Prostate gland (tissue), 2 donors: ENCODE measurements around the gene STK25.

Source experiments
- POLR2A ChIP-seq: fragments of 450-650 bp; IDR thresholded peaks from one replicate; pipeline ENCODE4 v1.6.1; 2016; ENCODE audit warnings: antibody characterized with exemption, mild to moderate bottlenecking
- TF ChIP-seq, protein P1 (sequence below), 4 experiments: fragments of 200-600 bp in 2 of 4; fragments of 450-650 bp in 2 of 4; sonication (generic) in 2 of 4; IDR thresholded peaks; 1 replicate in 3 of 4; 2 replicates in 1 of 4; pipeline ENCODE4 v1.5.1; 2016 to 2019; ENCODE audit warnings: antibody characterized with exemption in 4 of 4, mild to moderate bottlenecking in 2 of 4, moderate library complexity in 2 of 4

DNA sequence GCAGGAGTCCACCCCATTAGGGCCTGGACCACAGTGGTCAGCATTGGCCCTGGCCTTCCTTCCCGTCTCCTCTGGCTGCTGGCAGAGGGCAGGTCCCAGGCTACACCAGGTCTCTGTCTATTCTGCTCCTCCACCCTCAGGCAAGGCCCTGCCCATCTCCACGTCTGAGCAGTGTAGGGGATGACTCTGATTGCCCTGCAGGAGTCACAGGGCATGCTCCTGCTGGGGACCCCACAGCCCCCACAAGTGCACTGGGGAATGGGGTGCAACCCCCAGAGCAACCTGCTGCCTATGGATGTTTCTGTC is 40.0 kb downstream of the STK25 start:
- TF ChIP-seq, protein P1, sequence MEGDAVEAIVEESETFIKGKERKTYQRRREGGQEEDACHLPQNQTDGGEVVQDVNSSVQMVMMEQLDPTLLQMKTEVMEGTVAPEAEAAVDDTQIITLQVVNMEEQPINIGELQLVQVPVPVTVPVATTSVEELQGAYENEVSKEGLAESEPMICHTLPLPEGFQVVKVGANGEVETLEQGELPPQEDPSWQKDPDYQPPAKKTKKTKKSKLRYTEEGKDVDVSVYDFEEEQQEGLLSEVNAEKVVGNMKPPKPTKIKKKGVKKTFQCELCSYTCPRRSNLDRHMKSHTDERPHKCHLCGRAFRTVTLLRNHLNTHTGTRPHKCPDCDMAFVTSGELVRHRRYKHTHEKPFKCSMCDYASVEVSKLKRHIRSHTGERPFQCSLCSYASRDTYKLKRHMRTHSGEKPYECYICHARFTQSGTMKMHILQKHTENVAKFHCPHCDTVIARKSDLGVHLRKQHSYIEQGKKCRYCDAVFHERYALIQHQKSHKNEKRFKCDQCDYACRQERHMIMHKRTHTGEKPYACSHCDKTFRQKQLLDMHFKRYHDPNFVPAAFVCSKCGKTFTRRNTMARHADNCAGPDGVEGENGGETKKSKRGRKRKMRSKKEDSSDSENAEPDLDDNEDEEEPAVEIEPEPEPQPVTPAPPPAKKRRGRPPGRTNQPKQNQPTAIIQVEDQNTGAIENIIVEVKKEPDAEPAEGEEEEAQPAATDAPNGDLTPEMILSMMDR (IDR thresholded peaks at IDR 0.05) = no peak
- no peak for TF ChIP-seq POLR2A
